ENCODE data around the gene ADAMTSL1.
"Not testable (repeated sequence)": the region's sequence is repeated elsewhere in the genome, so short reads cannot be mapped to it uniquely, and the experiment has no call there.

The ADAMTSL1 gene

GRCh38 chr9:18864516-18864915 lies 390.6 kb downstream of the ADAMTSL1 start:
- H3K4me3 ChIP-seq (ENCODE audit: low read length) = no peak overlapping the region
- no peak for DNase-seq (ENCODE audit: low read depth)
- TF ChIP-seq CTCF (IDR thresholded peaks at IDR 0.05; ENCODE audit: insufficient read depth, low read depth, low read length, missing control alignments) = no peak

GRCh38 chr9:18865542-18865941 lies 391.6 kb downstream of the ADAMTSL1 start:
- no peak for DNase-seq (ENCODE audit: low read depth)
- H3K4me3 ChIP-seq (ENCODE audit: low read length) = no peak overlapping the region
- no peak for TF ChIP-seq CTCF (IDR thresholded peaks at IDR 0.05; ENCODE audit: insufficient read depth, low read depth, low read length, missing control alignments)

- no peak overlapping the region for H3K4me3 ChIP-seq (ENCODE audit: low read length)
- no peak for DNase-seq (ENCODE audit: low read depth)
- TF ChIP-seq CTCF (IDR thresholded peaks at IDR 0.05; ENCODE audit: insufficient read depth, low read depth, low read length, missing control alignments) = no peak
Measured at GRCh38 chr9:18866121-18866831, 392.3 kb downstream of the ADAMTSL1 start.

- DNase-seq (ENCODE audit: low read depth) = no peak
- no peak overlapping the region for H3K4me3 ChIP-seq (ENCODE audit: low read length)
- no peak for TF ChIP-seq CTCF (IDR thresholded peaks at IDR 0.05; ENCODE audit: insufficient read depth, low read depth, low read length, missing control alignments)
Measured at GRCh38 chr9:18869725-18870124, 395.8 kb downstream of the ADAMTSL1 start.

- TF ChIP-seq CTCF (IDR thresholded peaks at IDR 0.05; ENCODE audit: insufficient read depth, low read depth, low read length, missing control alignments) = no peak
- H3K4me3 ChIP-seq (ENCODE audit: low read length) = no peak overlapping the region
- no peak for DNase-seq (ENCODE audit: low read depth)
Measured at GRCh38 chr9:18874069-18874468, 400.1 kb downstream of the ADAMTSL1 start.

GRCh38 chr9:18874990-18875389 lies 401.0 kb downstream of the ADAMTSL1 start:
- not testable (repeated sequence) for DNase-seq (ENCODE audit: low read depth); H3K4me3 ChIP-seq (ENCODE audit: low read length)

- H3K4me3 ChIP-seq (ENCODE audit: low read length) = no peak overlapping the region
- DNase-seq (ENCODE audit: low read depth) = no peak
- no peak for TF ChIP-seq CTCF (IDR thresholded peaks at IDR 0.05; ENCODE audit: insufficient read depth, low read depth, low read length, missing control alignments)
Measured at GRCh38 chr9:18877984-18878383, 404.0 kb downstream of the ADAMTSL1 start.
